Sigmoid colon (tissue), 3 donors: ENCODE results near the gene FAM8A1.

ENCODE experiments used
- CTCF ChIP-seq, 4 experiments: fragments of 450-650 bp in 3 of 4; fragments of 200-600 bp in 1 of 4; IDR thresholded peaks; one replicate each; pipeline ENCODE4 v1.5.1; 2016 to 2019; ENCODE audit warnings: antibody characterized with exemption in 4 of 4, mild to moderate bottlenecking in 3 of 4, moderate library complexity in 2 of 4
- POLR2A ChIP-seq, 2 donors: fragments of 450-650 bp; IDR thresholded peaks; one replicate each; pipeline ENCODE4 v1.6.1; 2016; ENCODE audit warnings: antibody characterized with exemption in 2 of 2, mild to moderate bottlenecking in 2 of 2, moderate library complexity in 2 of 2

- TF ChIP-seq CTCF (IDR thresholded peaks at IDR 0.05): no peak
- TF ChIP-seq POLR2A (IDR thresholded peaks at IDR 0.05): no peak
Measured at GRCh38 chr6:17621003-17621402, 20.9 kb downstream of the FAM8A1 start.
